Ascending aorta (tissue), 2 donors: ENCODE results near the gene XPNPEP2. TPM values are rescaled to one million over a fixed set of nuclear protein-coding genes. Genes with fewer than 3 reads are reported as not detected.

Experiments
- DNase-seq, 2 donors: peaks; one replicate each; pipeline ENCODE4 v3.0.0-alpha.2; 2019; ENCODE audit warnings: low spot score in 2 of 2
- H3K27ac ChIP-seq, 2 donors: fragments of 200-600 bp; sonication (generic); one replicate each; pipeline ENCODE4 v1.5.1; 2016 to 2017; ENCODE audit warnings: mild to moderate bottlenecking in 1 of 2
- H3K27me3 ChIP-seq: fragments of 200-600 bp; sonication (generic); one replicate; pipeline ENCODE4 v1.5.1; 2017
- H3K36me3 ChIP-seq, 2 donors: fragments of 200-600 bp; sonication (generic); one replicate each; pipeline ENCODE4 v1.5.1; 2016
- H3K4me1 ChIP-seq, 2 donors: fragments of 200-600 bp; sonication (generic); one replicate each; pipeline ENCODE4 v1.5.1; 2016 to 2017; ENCODE audit warnings: mild to moderate bottlenecking in 1 of 2
- H3K4me3 ChIP-seq, 2 donors: fragments of 200-600 bp; sonication (generic); one replicate each; pipeline ENCODE4 v1.5.1; 2016 to 2017; ENCODE audit warnings: mild to moderate bottlenecking in 1 of 2
- H3K9me3 ChIP-seq, 2 donors: fragments of 200-600 bp; sonication (generic); one replicate each; pipeline ENCODE4 v1.5.1; 2016
- intact Hi-C: fragments of 100-400 bp; cut with DNase I; formaldehyde crosslinking; loops from one replicate; pipeline ENCODE4 v1.15.1; 2023
- total RNA-seq: library from RNA; depleted of rRNA; stranded (reverse); fragments of >200 nt; gene quantifications from one replicate; pipeline ENCODE4 v1.1.0, GENCODE V29; 2016
- TF ChIP-seq, protein P1 (sequence below), 3 experiments: fragments of 200-600 bp in 2 of 3; fragments of 450-650 bp in 1 of 3; sonication (generic) in 2 of 3; IDR thresholded peaks; one replicate each; pipeline ENCODE4 v1.5.1; 2016 to 2019; ENCODE audit warnings: antibody characterized with exemption in 3 of 3, mild to moderate bottlenecking in 1 of 3, moderate library complexity in 1 of 3

XPNPEP2 gene
- total RNA-seq, 1 donor from 2014 or later = 7.7 TPM

DNA sequence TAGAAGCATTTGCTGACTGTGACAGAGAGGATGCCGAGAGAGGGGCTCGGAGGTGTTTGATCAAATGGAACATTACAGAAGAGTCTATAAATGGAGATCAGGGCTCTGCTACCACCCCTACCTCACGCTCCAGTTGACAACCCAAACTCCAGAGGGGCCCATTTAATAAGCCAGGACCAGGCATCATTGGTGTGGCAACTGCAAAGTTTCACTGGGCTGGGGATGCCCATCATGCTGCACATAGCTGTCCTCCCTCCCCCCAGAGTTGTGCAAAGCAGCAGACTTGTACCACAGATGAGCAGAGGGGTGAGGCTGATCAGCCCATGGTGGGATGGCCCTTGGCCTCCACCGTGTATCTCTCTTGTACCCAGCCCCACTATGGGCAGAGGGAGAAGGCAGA lies 38.2 kb upstream of the XPNPEP2 start:
- intact Hi-C loops = loop anchor here (2.0 kb wide), 1 partner anchor 20 kb away; no protein-coding TSS in a partner anchor
- peaks cover 0 to 5% of the 10 kb centered on the region in 2 donors for H3K4me1 ChIP-seq
- H3K4me3 ChIP-seq = no peak overlapping the region
- H3K27me3 ChIP-seq = no peaks in the 10 kb centered on the region
- peak in 1 of 2 donors; percentile 41 for DNase-seq
- TF ChIP-seq, protein P1, sequence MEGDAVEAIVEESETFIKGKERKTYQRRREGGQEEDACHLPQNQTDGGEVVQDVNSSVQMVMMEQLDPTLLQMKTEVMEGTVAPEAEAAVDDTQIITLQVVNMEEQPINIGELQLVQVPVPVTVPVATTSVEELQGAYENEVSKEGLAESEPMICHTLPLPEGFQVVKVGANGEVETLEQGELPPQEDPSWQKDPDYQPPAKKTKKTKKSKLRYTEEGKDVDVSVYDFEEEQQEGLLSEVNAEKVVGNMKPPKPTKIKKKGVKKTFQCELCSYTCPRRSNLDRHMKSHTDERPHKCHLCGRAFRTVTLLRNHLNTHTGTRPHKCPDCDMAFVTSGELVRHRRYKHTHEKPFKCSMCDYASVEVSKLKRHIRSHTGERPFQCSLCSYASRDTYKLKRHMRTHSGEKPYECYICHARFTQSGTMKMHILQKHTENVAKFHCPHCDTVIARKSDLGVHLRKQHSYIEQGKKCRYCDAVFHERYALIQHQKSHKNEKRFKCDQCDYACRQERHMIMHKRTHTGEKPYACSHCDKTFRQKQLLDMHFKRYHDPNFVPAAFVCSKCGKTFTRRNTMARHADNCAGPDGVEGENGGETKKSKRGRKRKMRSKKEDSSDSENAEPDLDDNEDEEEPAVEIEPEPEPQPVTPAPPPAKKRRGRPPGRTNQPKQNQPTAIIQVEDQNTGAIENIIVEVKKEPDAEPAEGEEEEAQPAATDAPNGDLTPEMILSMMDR (IDR thresholded peaks at IDR 0.05) = no peak
- no peaks in the 10 kb centered on the region for H3K36me3 ChIP-seq
- no peaks in the 10 kb centered on the region for H3K9me3 ChIP-seq
- peak overlapping the region; percentile 63 to 75 for H3K27ac ChIP-seq

DNA sequence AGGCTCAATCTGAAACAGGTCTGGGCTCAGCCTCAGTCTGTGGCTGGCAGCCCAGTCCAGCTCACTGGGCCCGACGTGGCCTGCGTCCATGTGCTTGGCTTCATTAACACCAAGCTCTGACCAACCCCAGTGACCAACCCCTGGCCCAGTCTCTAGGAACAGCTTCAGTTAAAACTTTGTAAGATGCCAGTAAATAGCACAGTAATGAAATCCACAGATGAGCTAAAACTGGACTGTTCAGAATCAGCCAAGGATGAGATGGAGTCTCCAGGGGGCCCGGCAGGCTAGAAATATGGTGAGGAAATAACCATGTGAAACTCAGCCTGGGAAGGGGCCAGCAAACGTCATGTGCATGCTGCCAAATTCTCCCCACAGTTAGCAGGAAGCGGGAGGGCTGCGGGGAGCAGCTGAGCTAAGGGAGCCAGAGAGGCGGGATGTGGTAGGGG lies 37.1 kb upstream of the XPNPEP2 start:
- no peak overlapping the region for H3K4me3 ChIP-seq
- no peaks in the 10 kb centered on the region for H3K27me3 ChIP-seq
- intact Hi-C loops = loop anchor here (2.0 kb wide), 1 partner anchor 21 kb away; no protein-coding TSS in a partner anchor
- peak overlapping the region; percentile 63 to 75 for H3K27ac ChIP-seq
- H3K9me3 ChIP-seq = no peaks in the 10 kb centered on the region
- TF ChIP-seq, protein P1 (IDR thresholded peaks at IDR 0.05) = no peak
- H3K4me1 ChIP-seq = peaks cover 0 to 5% of the 10 kb centered on the region in 2 donors
- peak; percentile 36 to 86 for DNase-seq
- no peaks in the 10 kb centered on the region for H3K36me3 ChIP-seq

DNA sequence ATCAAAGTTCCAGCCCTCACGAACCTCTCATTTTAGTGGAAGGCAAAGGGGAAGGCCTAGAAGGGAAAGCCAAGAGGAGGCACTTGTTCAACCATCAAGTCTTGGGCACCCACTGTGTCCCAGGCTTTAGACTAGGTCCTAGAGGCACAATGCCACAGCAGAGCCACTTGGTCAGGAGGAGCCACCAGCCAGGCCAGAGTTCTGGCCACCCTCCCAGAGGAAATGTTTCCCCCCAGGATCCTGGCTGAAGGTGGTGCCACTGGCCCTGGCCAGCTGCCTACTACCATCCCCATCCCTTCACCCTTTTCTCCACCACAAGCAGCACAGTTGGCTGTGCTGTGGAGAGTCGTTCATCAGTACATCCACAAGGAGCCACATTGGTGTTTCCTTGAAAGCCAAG lies 34.3 kb upstream of the XPNPEP2 start:
- H3K4me3 ChIP-seq = no peak overlapping the region
- no peaks in the 10 kb centered on the region for H3K27me3 ChIP-seq
- TF ChIP-seq, protein P1 (IDR thresholded peaks at IDR 0.05) = no peak
- H3K9me3 ChIP-seq = no peaks in the 10 kb centered on the region
- DNase-seq = peak in 1 of 2 donors; percentile 53
- H3K4me1 ChIP-seq = peaks cover 0 to 5% of the 10 kb centered on the region in 2 donors
- intact Hi-C loops = no loop called here
- no peaks in the 10 kb centered on the region for H3K36me3 ChIP-seq
- H3K27ac ChIP-seq = no peak overlapping the region

DNA sequence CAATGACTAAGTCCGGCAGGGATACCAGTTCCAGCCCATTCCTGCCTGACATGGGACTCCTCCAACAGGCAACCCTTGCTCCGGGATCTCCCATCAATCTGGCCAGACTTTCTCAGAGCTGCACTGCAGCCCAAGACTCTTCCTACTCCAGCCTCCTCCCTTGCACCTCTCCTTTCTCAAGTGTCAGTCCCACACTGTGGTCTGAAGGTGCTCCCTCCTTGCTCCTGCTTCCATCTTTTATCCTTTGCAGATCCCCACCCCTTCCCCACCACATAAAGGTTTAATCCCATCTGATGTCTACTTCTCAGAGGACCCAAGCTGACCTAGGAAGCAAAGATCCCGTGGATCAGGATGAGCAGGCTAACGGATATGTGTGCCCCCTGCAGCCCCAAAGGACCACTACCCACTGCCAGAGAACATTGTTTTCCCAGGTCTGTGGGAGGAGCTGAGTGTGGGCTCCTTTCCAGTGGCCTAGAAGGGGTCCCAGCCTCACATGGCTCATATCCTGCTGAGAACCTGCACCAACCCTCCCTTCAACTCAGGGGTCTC lies 33.3 kb upstream of the XPNPEP2 start:
- no peak overlapping the region for H3K27ac ChIP-seq
- DNase-seq = peak in 1 of 2 donors; percentile 31
- intact Hi-C loops = no loop called here
- H3K9me3 ChIP-seq = no peaks in the 10 kb centered on the region
- no peaks in the 10 kb centered on the region for H3K36me3 ChIP-seq
- TF ChIP-seq, protein P1 (IDR thresholded peaks at IDR 0.05) = no peak
- H3K4me3 ChIP-seq = no peak overlapping the region
- H3K27me3 ChIP-seq = no peaks in the 10 kb centered on the region
- H3K4me1 ChIP-seq = peaks cover 0 to 5% of the 10 kb centered on the region in 2 donors

DNA sequence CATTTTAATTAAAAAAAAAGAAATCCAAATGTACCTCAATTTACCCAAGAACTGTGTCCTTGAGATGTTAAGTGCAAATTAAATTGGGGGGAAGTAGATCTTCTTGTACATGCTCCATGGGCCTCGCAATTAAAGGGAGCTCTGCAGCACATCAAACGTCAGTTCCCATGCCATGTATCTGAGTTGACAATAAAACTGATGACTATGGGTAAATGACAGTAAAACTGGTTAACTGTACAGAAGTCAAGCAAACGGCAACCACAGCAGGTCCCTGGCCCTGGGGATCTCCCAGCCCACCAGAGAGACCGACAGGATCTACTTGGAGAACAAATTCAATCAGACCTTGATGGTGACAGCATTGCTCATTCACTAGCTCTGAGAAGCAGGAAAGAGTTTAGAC lies 32.8 kb upstream of the XPNPEP2 start:
- intact Hi-C loops = no loop called here

More for the DNA sequence above, 32.8 kb upstream of the XPNPEP2 start:
- DNase-seq = no peak
- Histone ChIP-seq H3K9me3 (no peaks in the 10 kb centered on the region), H3K27me3 (no peaks in the 10 kb centered on the region), H3K4me1 (peaks cover 0 to 5% of the 10 kb centered on the region in 2 donors), H3K4me3 (no peak overlapping the region), H3K36me3 (no peaks in the 10 kb centered on the region), H3K27ac (peak overlapping the region; percentile 10 to 19)
- TF ChIP-seq, protein P1 (IDR thresholded peaks at IDR 0.05) = no peak
